Lung (tissue), 12 donors: ENCODE results near the gene TTLL8. TPM values are rescaled to one million over a fixed set of nuclear protein-coding genes. Genes with fewer than 3 reads are reported as not detected.
A peak's percentile ranks its signal among the peaks of the same experiment; 100 is the strongest.
"Not testable (repeated sequence)": the region's sequence is repeated elsewhere in the genome, so short reads cannot be mapped to it uniquely, and the experiment has no call there.

Experiments
- ATAC-seq: fragments of 200-7000 bp; cut with Tn5 transposase; one replicate; pipeline ENCODE4 v1.9.1; 2020; ENCODE audit warnings: moderate number of reproducible peaks; ENCODE audit not compliant: insufficient read depth, low FRiP score
- DNase-seq, 3 donors: peaks; one replicate each; pipeline ENCODE4 v3.0.0-alpha.2; 2013 to 2017
- H3K27ac ChIP-seq, 2 donors: one replicate each; pipeline ENCODE4 v1.5.1; 2013; ENCODE audit warnings: mild to moderate bottlenecking in 2 of 2, moderate library complexity in 2 of 2, control low read depth in 1 of 2, inconsistent platforms in 1 of 2, low read depth in 1 of 2, low read length in 1 of 2
- H3K27me3 ChIP-seq, 3 donors: one replicate each; pipeline ENCODE4 v1.5.1; 2013; ENCODE audit warnings: low read length in 2 of 3; ENCODE audit not compliant: control insufficient read depth in 3 of 3, insufficient read depth in 3 of 3
- H3K36me3 ChIP-seq, 4 donors: one replicate each; pipeline ENCODE4 v1.5.1; 2013; ENCODE audit warnings: low read length in 4 of 4, mild to moderate bottlenecking in 1 of 4, moderate library complexity in 1 of 4; ENCODE audit not compliant: control insufficient read depth in 4 of 4, insufficient read depth in 4 of 4
- H3K4me1 ChIP-seq, 5 donors: one replicate each; pipeline ENCODE4 v1.5.1; 2013; ENCODE audit warnings: low read length in 5 of 5, mild to moderate bottlenecking in 2 of 5, moderate library complexity in 1 of 5; ENCODE audit not compliant: control insufficient read depth in 5 of 5, insufficient read depth in 5 of 5
- H3K4me3 ChIP-seq: one replicate; pipeline ENCODE4 v1.5.1; 2013; ENCODE audit warnings: mild to moderate bottlenecking, control low read depth, moderate library complexity
- H3K9ac ChIP-seq, 2 donors: one replicate each; pipeline ENCODE4 v1.5.1; 2013; ENCODE audit warnings: low read length in 2 of 2, control low read depth in 1 of 2; ENCODE audit not compliant: insufficient read depth in 1 of 2
- H3K9me3 ChIP-seq, 4 donors: one replicate each; pipeline ENCODE4 v1.5.1; 2013; ENCODE audit warnings: low read length in 3 of 4, mild to moderate bottlenecking in 1 of 4, moderate library complexity in 1 of 4; ENCODE audit not compliant: control insufficient read depth in 4 of 4, insufficient read depth in 3 of 4
- CTCF ChIP-seq: IDR thresholded peaks from 2 replicates; pipeline ENCODE4 v1.5.1; 2012; ENCODE audit warnings: mild to moderate bottlenecking; ENCODE audit errors: control extremely low read depth, extremely low read depth
- WGBS, 2 donors: extraction: QIAGEN DNeasy Blood & Tissue Kit; methylation state at CpG; one replicate each; pipeline ENCODE4 v1.1.7; 2013; 5-methylcytosine and 5-hydroxymethylcytosine counted together
- polyA plus RNA-seq, 2 donors: library from polyadenylated mRNA; stranded (reverse); fragments of 200-250 nt; gene quantifications; one replicate each; pipeline ENCODE4 v1.2.1, GENCODE V29; 2013
- total RNA-seq, 2 donors: library from RNA; depleted of rRNA in 1 of 2; stranded (reverse); fragments of >200 nt in 1 of 2; gene quantifications; one replicate each; pipeline ENCODE4 v1.2.1, GENCODE V29; 2014 to 2021
- donor health status: control.
- donor health status: control.
- donor health status: Bipolar disorder and iron deficiency.
- donor health status: healthy.
- donor health status: DM: yes; HTN: yes; CAD: no.

TTLL8 gene
- total and polyA plus RNA-seq, 4 donors = not detected

GRCh38 chr22:49986325-49986724, 71.8 kb downstream of the TTLL8 start:
- no peak overlapping the region for H3K27ac ChIP-seq
- H3K4me3 ChIP-seq = no peak overlapping the region
- TF ChIP-seq CTCF = no peak
- H3K36me3 ChIP-seq = no peaks in the 10 kb centered on the region
- no peak overlapping the region for H3K9ac ChIP-seq
- H3K27me3 ChIP-seq = peaks cover 0 to 13% (median 12%) of the 10 kb centered on the region in 3 donors
- ATAC-seq (no peak), DNase-seq (no peak)
- WGBS, 2 donors = 96 to 100% methylated on average over 2 of the region's 2 CpGs
- peaks cover 0 to 2% (median 0%) of the 10 kb centered on the region in 4 donors for H3K9me3 ChIP-seq
- peaks cover 0 to 4% (median 0%) of the 10 kb centered on the region in 5 donors for H3K4me1 ChIP-seq

DNA sequence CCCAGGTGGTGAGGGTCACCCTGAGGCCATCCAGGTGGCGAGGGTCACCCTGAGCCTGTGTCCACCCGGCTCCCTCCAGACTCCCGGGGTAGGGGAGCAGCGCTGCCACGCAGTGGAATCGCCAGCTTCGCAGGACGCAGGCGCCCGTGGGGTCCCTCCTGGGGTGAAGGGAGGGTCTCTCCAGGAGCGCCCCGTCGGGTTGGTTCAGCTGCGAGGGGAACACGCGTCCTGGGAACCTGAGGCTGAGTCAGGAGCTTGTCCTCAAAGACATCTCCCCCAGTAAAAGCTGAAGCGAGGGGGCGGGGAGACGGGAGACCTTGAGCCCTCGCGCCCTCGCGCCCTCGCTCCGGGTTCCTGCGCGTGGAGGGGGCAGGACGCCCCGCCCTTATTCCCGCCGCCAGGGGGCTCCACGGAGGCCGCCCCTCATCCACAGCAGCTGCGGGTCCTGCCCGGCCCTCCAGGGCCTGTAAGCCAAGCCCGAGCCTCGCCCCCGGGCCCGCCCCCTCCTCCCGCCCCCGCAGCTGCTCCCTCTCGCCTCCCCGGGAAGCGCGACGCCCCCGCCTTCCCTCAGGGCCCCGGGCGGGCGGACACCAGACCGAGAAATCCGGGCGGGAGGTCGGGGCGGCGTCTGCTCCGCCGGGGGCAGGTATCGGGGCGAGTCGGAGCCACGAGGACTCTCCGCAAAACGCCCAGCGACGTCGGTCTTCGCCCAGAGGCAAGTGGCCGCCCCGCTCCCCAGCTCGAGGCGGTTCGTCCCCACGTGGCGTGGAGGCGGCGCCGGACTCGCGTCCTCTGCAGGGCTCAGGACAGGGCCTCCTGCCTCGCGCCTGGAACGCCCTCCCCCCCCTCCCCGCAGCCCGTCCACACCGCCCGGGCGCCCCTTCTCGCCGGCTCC, 74.7 kb downstream of the TTLL8 start:
- no peak overlapping the region for H3K27ac ChIP-seq
- H3K4me1 ChIP-seq = peaks cover 0 to 4% (median 0%) of the 10 kb centered on the region in 5 donors
- WGBS, 2 donors = 14% methylated on average over 62 to 90 of the region's 90 CpGs
- no peaks in the 10 kb centered on the region for H3K9me3 ChIP-seq
- H3K36me3 ChIP-seq = no peaks in the 10 kb centered on the region
- peaks cover 0 to 13% (median 12%) of the 10 kb centered on the region in 3 donors for H3K27me3 ChIP-seq
- no peak overlapping the region for H3K4me3 ChIP-seq
- ATAC-seq = no peak
- no peak overlapping the region for H3K9ac ChIP-seq
- no peak for DNase-seq
- TF ChIP-seq CTCF = no peak

DNA sequence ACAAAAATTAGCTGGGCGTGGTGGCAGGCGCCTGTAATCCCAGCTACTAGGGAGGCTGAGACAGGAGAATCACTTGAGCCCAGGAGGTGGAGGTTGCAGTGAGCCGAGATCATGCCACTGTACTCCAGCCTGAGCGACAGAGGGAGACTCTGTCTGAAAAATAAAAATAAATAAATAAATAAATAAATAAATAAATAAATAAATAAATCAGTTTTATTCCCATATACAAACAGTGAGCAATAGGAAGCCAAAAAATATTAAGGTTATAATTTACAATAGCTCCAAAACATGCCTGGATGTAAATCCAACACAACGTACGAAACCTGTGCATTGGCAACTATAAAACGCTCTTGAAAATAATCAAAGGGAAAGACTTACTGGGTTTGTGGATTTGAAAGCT, 76.3 kb downstream of the TTLL8 start:
- 96 to 97% methylated on average over 7 of the region's 7 CpGs for WGBS, 2 donors
- DNase-seq = not testable (repeated sequence)

DNA sequence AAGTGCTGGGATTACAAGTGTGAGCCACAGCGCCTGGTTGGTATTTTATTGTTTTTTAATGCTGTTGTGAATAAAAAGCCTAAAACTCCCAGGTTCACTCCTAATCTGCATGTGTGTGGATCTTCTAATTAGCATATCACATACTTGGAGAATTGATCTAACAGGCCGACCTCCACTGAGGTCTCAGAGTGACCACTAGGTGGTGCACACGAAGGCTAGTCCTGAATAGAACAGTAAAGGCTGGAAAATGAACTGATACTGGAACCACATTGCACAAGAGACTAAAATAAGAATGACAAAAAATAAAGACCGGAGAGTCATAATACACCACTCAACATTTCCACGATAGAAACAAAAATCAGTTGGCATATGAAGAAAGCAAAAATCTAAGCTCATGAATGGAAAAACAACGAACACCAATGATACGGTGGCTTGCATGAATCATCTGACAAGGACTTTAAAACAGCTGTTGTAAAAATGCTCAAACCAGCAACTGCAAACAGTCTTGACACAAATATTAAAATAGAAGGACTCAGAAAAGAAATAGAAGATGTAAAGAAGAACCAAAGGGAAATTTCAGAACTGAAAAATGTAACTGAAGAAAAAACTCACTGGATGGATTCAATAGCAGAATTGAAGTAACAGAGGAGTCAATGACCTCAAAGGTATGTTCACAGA, 78.4 kb downstream of the TTLL8 start:
- Histone ChIP-seq H3K4me1 (peaks cover 0 to 9% (median 0%) of the 10 kb centered on the region in 5 donors), H3K36me3 (no peaks in the 10 kb centered on the region), H3K27ac (no peak overlapping the region), H3K4me3 (no peak overlapping the region), H3K27me3 (peaks cover 0 to 19% (median 9%) of the 10 kb centered on the region in 3 donors), H3K9ac (no peak overlapping the region), H3K9me3 (no peaks in the 10 kb centered on the region)
- DNase-seq = peak in 1 of 3 donors; percentile 13
- WGBS, 2 donors = 55 to 60% methylated on average over 7 of the region's 7 CpGs
- peak; percentile 43 for TF ChIP-seq CTCF
- ATAC-seq = no peak

More for the DNA sequence above, 76.3 kb downstream of the TTLL8 start:
- H3K27ac ChIP-seq, ATAC-seq, H3K4me1 ChIP-seq, H3K4me3 ChIP-seq, H3K9me3 ChIP-seq, H3K36me3 ChIP-seq, H3K9ac ChIP-seq: not testable (repeated sequence)
- H3K27me3 ChIP-seq = peaks cover 0 to 13% (median 12%) of the 10 kb centered on the region in 3 donors
